WI38 (cell line): ENCODE data around the gene SOBP.

Experiments used
- H3K4me3 ChIP-seq: 2 replicates; pipeline ENCODE4 v1.5.1; 2011; ENCODE audit warnings: low read depth, mild to moderate bottlenecking, control low read depth, low read length
- CTCF ChIP-seq: IDR thresholded peaks from 2 replicates; pipeline ENCODE4 v1.5.1; 2012; ENCODE audit warnings: low read depth, mild to moderate bottlenecking, control low read depth, low read length

Gene SOBP

GRCh38 chr6:107668743-107669474 is 179.0 kb downstream of the SOBP start:
- no peak for TF ChIP-seq CTCF
- no peak overlapping the region for H3K4me3 ChIP-seq

- no peak overlapping the region for H3K4me3 ChIP-seq
Measured at GRCh38 chr6:107670792-107671199, 180.9 kb downstream of the SOBP start.

GRCh38 chr6:107673076-107673494 is 183.2 kb downstream of the SOBP start:
- TF ChIP-seq CTCF = no peak
- H3K4me3 ChIP-seq = no peak overlapping the region

More at GRCh38 chr6:107670792-107671199, 180.9 kb downstream of the SOBP start:
- TF ChIP-seq CTCF = no peak

- peak; percentile 87 for TF ChIP-seq CTCF
- no peak overlapping the region for H3K4me3 ChIP-seq
Measured at GRCh38 chr6:107674995-107675738, 185.2 kb downstream of the SOBP start.

- H3K4me3 ChIP-seq = no peak overlapping the region
- no peak for TF ChIP-seq CTCF
Measured at GRCh38 chr6:107676042-107676441, 186.1 kb downstream of the SOBP start.

- no peak for TF ChIP-seq CTCF
Measured at GRCh38 chr6:107677399-107677798, 187.5 kb downstream of the SOBP start.

GRCh38 chr6:107679457-107679856 is 189.5 kb downstream of the SOBP start:
- no peak overlapping the region for H3K4me3 ChIP-seq
- TF ChIP-seq CTCF = no peak

More at GRCh38 chr6:107677399-107677798, 187.5 kb downstream of the SOBP start:
- no peak overlapping the region for H3K4me3 ChIP-seq
